ENCODE data around the gene UST.

DNA sequence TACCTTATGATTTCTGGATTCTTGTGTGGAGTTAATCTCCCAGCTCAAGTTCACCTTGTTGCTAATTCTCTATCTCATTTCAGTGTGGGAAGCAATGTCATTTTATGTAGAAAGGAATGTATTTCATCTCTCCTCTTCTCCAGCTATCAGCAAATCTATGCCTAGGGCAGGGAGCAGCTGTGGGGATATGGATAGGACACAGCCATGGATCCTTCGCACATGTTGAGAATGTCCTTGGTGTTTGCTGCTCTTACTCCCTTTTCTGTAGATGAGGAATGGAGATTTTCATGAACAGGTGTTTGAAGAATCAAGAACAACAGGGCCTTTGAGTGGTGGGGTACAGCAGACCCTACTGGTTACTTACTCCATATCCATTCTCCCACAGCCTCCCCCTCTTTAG lies 182.0 kb downstream of the UST start:
- TF ChIP-seq, protein P1, sequence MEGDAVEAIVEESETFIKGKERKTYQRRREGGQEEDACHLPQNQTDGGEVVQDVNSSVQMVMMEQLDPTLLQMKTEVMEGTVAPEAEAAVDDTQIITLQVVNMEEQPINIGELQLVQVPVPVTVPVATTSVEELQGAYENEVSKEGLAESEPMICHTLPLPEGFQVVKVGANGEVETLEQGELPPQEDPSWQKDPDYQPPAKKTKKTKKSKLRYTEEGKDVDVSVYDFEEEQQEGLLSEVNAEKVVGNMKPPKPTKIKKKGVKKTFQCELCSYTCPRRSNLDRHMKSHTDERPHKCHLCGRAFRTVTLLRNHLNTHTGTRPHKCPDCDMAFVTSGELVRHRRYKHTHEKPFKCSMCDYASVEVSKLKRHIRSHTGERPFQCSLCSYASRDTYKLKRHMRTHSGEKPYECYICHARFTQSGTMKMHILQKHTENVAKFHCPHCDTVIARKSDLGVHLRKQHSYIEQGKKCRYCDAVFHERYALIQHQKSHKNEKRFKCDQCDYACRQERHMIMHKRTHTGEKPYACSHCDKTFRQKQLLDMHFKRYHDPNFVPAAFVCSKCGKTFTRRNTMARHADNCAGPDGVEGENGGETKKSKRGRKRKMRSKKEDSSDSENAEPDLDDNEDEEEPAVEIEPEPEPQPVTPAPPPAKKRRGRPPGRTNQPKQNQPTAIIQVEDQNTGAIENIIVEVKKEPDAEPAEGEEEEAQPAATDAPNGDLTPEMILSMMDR (IDR thresholded peaks at IDR 0.05 in 2 of 3, conservative IDR thresholded peaks at IDR 0.05 in 1 of 3; ENCODE audit: borderline replicate concordance in 1 of 3, insufficient read depth in 1 of 3, low read depth in 2 of 3, low read length in 2 of 3), result no peak
- TF ChIP-seq, protein P2, sequence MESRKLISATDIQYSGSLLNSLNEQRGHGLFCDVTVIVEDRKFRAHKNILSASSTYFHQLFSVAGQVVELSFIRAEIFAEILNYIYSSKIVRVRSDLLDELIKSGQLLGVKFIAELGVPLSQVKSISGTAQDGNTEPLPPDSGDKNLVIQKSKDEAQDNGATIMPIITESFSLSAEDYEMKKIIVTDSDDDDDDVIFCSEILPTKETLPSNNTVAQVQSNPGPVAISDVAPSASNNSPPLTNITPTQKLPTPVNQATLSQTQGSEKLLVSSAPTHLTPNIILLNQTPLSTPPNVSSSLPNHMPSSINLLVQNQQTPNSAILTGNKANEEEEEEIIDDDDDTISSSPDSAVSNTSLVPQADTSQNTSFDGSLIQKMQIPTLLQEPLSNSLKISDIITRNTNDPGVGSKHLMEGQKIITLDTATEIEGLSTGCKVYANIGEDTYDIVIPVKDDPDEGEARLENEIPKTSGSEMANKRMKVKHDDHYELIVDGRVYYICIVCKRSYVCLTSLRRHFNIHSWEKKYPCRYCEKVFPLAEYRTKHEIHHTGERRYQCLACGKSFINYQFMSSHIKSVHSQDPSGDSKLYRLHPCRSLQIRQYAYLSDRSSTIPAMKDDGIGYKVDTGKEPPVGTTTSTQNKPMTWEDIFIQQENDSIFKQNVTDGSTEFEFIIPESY (IDR thresholded peaks at IDR 0.05; ENCODE audit: extremely low read depth, insufficient replicate concordance, low read length), result no peak
- no peak for TF ChIP-seq EGR1 (IDR thresholded peaks at IDR 0.05; ENCODE audit: low read depth)
